Body of pancreas (tissue), 4 donors: ENCODE results near the gene GCDH.

Source experiments
- CTCF ChIP-seq, 7 experiments: fragments of 450-650 bp in 4 of 7; fragments of 200-600 bp in 3 of 7; sonication (generic) in 3 of 7; IDR thresholded peaks; one replicate each; pipeline ENCODE4 v1.5.1; 2016 to 2019; ENCODE audit warnings: antibody characterized with exemption in 7 of 7
- POLR2A ChIP-seq, 3 donors: fragments of 450-650 bp; IDR thresholded peaks; one replicate each; pipeline ENCODE4 v1.6.1; 2016; ENCODE audit warnings: antibody characterized with exemption in 3 of 3, mild to moderate bottlenecking in 2 of 3

- TF ChIP-seq CTCF (IDR thresholded peaks at IDR 0.05) (no peak), POLR2A (IDR thresholded peaks at IDR 0.05) (peak; percentile 100)
These were observed 47.2 kb downstream of the GCDH start, which contains the start of gene CALR for GRCh38 chr19:12937927-12938778.
